HG03064 (cell line): ENCODE data around the gene LBR.
"Not testable (repeated sequence)": the region's sequence is repeated elsewhere in the genome, so short reads cannot be mapped to it uniquely, and the experiment has no call there.

Experiments
- ATAC-seq: cut with Tn5 transposase; IDR thresholded peaks from one replicate; pipeline ENCODE4 v1.9.1; 2021; ENCODE audit warnings: low read depth; ENCODE audit not compliant: unreplicated experiment

The LBR gene

DNA sequence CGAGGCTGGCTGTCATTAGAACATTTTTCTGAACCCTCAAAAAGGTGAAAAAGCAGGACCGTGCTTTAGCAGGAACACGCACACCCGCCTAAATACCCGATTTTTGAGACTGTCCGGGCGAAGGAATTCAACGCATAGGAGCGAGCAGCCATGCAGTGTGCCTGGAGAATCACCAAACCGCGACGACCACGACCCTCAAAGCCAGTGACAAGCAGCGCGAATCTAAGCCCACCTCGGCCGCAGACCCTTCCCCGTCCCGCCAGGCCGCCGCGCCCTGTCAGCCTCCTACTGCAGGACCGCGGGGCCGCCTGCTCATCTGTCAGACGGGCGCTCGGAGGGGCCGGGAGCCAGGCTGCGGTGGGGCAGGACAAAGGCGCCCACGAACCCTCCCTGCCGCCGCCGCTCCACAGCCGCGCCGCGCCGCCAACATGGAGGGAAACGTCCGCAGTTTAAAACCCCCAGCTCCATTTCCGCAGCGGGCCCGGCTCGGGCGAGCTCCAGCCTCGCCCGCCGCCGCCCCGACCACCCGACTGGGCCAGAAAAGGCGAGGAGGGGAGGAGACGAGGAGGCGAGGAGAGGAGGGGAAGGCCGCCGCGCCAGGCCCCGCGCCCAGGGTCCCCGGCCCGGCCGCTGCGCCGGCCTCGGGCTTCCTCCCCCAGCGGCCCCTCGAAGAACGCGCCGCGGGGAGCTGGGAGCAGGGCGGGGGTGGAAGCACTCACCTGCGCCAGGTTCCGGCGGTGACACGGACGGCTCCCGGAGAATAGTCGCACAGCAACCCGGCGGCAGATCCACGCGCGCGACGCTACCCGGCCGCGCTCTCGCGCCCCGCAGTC is at the start of gene LBR:
LBR (minus strand) TSS at position 804 of the 833 bp plus-strand sequence. CDS start 3,963 bp downstream, outside the sequence.
- peak; percentile 33 for ATAC-seq

DNA sequence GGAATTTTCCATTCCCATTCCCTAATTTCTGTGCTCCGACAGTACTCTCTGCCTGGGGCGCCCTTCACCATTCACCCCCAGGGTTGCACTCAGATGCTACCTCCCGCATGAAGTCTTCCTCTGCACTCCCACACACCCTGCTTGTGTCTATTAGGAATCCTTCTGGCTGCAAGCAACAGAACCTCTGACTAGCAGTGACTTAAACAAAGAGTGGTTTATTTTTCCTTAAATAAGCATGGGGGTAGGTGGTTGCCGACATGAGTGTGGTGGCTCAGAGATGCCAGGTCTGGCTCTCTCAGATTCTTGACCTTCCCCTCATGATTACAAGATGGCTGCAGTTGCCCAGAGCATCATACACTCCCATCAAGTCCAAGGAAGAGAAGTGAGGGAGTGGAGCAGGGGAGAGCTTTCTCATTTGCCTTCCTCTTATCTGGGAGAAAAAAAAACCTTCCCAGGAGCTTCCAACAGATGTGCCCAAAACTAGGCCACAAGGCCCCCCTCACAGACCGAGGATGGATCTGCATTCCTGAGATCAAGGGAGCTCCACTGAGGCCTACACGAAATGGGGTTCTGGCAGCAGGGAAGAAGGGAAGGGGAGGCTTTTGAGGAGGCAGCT is 49.6 kb upstream of the LBR start:
- ATAC-seq = no peak

DNA sequence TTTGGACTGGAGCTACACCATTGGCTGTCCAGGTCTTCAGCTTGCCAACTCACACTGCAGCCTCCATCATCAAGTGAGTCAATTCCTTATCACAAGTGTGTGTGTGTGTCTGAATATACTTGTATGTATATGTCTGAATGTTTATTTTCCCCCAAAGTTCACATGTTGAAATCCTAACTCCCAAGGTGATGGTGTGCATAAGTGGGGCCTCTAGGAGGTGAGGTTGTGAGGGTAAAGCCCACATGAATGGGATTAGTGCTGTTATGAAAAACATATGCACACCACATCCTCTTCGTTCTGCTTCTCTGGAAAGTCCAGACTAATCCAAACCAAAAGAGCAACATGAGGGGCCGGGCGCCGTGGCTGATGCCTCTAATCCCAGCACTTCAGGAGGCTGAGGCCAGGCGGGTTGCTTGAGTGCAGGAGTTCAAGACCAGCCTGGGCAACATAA is 48.7 kb upstream of the LBR start:
- ATAC-seq = no peak

DNA sequence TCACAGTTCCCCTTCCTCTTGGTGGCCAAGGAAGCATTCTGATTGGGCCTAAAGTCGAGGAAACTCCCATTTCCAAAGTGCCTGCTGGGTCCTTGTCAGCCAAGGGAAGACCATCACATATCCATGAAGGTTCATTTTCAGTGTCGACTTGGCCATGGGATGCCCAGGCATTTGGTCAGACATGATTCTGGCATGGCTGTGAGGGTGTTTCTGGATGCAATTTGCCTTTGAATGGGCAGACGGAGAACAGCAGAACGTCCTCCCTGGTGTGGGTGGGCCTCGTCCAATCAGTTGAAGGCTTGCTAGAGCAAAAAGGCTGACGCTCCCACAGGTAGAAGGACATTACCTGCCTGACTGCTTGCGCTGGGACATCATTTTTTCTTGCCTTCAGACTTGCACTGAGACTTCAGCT is 48.3 kb upstream of the LBR start:
- ATAC-seq = no peak

DNA sequence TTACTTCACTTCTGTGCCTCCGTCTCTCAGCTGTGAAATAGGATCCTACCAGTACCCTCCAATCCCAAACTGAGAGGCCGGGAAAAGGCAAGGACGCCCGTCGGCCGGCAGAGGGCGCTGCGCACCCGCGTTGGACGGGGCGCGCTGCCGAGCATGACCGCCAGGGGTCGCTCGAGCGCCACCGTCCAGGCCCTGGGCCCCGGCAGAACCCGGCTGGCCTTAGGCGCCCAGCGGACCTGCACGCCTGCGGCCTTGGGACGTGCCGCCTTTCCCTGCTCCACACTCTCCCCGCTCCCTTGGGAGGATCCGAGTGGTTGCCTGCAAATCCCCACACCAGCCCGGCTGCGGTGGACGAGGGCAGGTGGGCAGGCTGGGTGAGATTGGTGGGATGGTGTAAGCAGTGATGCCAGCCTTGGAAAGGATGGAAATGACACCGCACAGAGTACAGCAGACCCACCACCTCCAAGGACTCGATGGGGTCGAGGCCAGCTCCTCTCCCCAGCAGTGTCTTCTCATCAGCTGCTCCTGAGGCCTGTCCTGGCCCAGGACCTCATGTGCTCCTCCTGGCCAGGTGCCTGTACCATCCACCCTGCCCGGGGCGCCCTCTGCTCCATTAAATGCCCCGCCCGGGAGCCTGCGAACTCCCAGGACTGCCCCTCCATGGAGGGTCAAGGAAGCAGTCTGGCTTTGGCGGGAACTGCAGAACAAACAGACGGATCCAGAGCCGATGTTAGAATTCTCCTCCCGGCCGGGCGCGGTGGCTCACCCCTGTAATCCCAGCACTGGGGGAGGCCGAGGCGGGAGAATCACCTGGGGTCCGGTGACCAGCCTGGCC is 47.4 kb upstream of the LBR start:
- ATAC-seq = peak; percentile 76

DNA sequence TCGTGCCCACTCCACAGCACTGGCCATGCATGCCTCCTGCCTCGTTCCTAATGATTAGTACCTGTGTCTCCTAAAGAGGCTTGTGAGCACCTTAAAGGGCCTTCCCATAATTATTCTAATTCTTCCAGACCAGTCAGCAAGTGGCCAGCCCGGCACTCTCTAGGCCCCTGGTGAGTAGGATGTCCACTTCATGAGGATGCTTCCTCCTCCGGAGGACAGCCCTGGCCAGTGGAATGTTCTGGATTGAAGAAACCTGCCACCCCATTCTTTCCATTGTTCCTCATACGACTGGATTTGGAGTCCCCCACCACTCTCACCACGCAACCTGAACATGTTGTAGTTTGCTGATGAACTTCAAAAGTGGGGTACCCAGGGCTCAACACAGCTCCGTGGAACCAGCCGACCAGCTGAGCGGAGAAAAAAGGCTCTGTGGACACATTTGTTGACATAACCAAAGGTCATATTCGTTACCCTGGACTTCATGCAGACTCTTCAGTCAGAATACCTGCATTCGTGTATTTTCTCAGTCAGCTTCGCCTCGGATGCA is 46.7 kb upstream of the LBR start:
- no peak for ATAC-seq

DNA sequence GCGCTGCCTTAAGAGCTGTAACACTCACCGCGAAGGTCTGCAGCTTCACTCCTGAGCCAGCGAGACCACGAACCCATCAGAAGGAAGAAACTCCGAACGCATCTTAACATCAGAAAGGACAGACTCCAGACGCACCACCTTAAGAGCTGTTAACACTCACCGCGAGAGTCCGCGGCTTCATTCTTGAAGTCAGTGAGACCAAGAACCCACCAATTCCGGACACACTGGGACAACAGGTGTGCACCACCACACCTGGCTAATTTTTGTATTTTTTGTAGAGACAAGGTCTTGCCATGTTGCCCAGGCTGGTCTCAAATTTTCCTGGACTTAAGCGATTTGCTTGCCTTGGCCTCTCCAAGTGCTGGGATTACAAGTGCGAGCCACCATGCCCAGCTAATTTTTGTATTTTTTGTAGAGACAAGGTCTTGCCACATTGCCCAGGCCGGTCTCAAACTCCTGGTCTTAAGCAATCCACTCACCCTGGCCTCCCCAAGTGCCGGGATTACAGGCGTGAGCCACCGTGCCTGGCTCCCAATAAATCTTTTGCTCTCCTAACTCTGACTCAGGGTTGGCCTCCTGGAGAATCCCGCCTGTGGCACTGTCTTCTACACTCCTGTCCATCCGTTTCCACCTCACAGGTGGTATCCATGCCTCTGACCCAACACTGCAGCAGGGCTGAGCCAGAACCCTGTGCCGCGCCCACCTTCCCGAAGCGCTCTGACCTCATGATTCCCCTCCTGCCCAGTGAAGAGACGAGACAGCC is 46.0 kb upstream of the LBR start:
- ATAC-seq = not testable (repeated sequence)

DNA sequence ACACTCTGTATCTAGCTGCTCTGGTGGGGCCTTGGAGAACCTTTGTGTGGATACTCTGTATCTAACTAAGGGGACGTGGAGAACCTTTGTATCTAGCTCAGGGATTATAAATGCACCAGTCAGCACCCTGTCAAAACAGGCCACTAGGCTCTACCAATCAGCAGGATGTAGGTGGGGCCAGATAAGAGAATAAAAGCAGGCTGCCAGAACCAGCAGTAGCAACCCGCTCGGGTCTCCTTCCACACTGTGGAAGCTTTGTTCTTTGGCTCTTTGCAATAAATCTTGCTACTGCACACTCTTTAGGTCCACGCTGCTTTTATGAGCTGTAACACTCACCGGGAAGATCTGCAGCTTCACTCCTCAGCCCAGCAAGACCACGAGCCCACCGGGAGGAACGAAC is 45.4 kb upstream of the LBR start:
- ATAC-seq = not testable (repeated sequence)

DNA sequence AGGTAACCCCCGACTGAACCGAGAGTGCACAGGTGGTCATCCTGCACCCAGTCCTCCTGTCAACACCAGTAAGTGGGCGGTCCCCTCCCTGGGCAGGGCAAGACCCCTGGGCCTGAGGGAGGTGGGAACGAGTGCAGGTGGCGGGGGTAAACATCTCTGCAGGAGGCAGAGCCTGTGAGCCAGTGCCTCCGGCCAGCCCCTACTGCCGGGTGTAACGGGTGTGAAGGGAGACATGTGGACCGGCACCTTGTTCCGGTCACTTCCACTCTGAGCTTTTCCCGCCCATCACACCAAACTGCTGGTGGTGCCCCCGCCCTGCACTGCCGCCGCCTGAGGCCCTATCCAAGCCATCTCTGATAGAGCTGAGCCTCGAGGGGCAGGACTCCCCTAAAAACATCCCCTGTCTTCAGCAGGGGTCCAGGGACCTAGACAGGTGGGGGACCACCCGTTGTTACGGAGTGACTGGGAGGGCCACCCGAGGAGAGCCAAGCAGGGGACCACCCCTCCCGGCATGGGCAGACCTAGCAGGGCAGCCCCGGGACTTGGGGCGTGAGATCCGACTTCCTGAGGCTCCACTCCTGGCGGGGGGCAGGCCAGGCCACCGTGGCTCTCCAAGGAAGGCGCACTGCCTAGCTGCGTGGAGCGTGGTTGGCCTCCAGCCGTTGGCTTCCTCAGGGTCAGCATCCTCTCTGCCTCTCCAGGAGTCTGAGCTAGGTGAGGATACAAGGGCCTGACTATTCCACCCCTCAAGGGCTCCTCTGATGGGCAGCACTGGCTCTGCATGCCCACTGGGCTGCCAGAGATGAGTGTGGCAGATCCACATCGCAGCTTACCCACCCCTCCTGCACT is 43.8 kb upstream of the LBR start:
- ATAC-seq = no peak

DNA sequence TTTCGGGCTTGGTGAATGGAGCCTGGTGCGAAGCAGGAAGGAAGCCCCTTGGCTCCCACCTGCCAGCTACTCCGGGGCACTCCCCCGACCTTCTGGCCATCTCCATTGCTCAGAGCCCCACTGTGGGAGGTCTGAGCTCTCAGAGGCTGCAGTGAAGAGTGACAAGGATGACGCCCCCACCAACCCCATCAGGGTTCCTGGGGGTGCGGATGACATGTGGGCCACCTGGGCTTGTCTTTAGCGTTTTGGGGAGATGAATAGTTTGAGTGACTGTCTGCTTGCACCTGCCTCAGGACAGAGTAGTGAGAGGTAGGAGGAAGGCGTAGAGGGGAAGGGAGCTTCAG is 43.2 kb upstream of the LBR start:
- ATAC-seq = no peak

DNA sequence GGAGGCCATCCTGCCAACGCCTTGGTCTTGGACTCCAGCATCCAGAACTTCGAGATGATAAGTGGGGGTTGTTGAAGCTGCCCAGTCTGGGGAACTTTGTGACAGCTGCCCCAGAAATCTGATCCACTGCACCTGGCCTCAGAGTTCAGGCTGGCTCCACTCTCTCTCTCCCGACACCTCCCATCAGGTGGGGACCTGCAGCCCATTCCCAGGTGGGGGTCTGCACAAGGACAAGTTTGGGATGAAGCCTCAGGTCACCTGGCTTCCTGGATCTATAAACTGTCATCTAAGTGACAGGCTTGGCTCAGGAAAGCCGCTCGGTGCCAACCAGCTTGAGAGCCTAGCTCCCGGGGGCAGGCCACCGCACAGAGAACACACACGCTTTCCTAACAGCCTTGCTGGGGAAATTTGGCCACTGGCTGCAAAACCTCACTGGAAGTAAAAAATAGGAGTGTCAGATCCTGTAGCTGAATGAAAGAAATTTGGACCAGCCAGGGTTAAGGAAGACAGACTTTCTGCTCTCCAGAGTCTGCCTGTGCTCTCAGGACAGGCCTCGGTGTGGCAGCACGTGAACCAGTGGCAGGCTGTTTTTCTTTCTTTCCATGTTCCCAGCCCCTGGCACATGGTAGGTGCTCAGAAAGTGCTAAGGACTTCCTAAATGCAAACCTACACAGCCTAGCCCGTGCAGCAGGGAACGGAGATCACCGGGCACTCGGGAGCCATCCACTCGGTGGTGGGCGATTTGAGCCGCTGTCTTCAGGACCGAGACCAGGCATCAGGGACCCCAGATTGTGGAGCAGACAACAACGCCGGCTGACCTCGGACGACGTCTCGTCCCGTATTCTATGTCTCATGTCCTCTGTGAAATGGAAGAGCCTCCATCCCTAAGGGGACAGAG is 42.6 kb upstream of the LBR start:
- no peak for ATAC-seq

DNA sequence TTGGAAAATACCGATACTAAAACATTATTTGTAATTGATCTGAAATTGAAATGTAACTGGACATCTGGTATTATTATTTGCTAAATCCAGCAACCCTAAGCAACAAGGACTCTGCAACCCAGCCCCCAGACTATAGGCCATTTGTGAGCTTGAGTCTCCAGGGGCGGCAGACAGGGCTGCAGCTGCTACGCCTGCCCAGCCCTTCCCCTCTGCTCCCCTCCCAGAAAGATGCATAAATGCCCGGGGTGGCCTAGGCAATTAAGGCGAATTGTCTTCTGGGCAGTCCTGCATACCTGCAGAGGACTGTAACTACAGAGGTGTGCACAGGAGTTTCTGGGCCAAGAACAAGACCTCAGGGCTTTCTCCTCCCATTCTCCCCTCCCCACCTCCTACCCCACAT is 41.2 kb upstream of the LBR start:
- no peak for ATAC-seq

DNA sequence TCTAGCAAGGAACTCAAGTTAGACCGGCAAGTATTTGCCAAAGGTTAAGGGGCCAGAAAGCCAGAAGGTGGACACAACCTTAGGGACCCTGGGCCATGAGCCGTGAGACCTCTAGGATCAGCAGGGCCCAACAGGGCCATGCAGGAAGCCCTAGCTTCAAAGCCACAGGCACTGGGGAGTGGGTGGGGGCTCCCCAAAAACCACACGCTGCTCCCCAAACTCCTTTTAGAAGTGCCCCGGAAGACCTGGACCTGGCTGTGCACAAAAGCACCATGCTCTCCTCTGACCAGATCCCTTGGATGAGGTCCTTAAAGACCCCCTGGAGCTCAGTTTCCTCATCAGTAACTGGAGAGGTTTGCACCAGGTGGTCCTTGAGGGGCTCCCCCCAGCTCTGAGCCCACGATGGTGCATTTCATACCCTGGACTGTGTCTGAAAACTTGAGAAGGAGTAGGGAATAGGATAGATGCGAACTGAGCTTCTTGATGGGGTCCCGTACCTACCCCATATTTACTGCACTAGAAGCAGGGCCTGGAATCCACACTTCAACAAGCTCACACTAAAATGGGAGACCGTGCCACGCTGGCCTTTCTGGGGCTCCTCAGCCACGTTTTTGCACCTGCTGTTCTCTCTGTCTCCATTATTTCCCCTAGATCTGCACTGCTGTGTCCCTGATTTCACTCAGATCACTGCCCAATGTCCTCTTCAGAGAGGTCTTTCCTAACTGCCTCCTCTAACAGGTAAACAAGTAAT is 40.6 kb upstream of the LBR start:
- ATAC-seq = no peak

DNA sequence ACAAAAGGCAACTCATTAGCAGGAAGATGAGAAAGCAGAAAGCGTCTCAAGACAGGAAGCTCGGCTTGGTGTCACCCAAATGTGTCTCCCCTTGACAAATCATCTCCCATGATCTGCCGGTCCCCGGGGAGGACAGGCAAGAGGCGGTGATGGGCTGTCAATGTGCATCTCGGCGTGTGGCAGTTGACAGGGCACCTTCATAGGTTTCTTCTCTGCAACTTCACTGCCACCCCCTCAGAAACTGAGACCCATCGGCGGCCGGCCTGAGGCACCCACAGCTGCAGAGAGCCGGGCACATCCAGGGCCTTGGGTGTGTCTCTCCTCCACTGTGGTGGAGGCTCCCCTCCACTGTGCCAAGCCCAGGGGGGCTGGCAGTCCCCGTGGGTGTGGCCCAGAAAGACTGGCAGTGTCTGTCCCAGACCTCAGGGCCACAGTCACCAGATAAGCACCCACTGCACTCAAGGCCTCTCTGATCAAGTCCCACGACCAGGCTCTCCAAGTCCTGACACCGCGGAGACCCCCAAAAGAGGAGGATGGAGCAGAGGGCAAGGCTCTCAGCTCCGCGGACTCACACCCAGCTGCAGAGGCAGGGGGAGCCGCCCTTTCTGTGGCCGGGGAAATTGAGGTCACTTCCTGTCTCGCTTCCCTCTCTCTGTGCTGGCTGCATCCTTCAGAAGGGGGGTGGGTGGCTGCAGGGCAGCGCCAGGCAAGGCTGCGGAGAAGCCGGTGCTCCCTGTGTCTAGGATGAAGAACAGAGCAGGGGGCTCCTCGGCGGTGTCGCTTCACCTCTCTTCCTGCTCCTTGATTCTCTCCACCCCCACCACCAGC is 39.6 kb upstream of the LBR start:
- ATAC-seq = peak; percentile 96

DNA sequence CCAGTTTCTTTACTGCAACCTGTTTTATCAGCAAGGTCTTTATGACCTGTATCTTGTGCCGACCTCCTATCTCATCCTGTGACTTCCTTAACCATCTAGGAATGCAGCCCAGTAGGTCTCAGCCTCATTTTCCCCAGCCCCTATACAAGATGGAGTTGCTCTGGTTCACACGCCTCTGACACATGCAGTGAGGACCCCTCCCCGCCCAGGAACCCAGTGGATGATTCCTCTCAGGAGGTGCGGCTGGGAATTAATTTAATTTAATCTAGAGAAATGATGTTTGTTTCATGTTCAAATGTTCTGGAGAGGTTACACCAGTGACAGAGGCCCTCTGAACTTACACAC is 39.0 kb upstream of the LBR start:
- ATAC-seq = no peak

DNA sequence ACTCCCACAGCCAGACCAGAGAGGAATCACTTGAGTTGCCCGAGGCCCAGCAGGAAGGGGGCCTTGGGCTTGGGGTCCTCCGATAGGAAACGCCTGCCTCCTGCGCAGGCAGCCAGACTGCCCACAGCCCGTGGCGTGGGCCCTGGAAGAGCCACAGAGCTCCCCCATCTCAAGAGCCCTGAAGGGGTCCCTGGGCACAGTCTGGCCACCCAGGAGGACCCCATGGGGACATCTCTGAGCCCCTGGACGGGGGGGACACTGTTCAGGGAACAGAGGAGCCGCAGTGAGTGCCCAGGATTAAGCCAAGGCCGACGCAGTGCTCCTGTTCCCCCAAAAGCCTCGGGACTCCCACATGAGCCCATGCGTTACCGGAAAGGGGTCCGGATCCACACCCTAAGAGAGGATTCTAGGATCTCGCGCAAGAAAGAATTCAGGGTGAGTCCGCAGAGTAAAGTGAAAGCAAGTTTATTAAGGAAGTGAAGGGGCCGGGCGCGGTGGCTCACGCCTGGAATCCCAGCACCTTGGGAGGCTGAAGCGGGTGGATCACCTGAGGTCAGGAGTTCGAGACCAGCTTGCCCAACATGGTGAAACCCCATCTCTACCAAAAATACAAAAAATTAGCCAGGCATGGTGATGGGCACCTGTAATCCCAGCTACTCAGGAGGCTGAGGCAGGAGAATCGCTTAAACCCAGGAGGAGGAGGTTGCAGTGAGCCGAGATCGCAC is 38.1 kb upstream of the LBR start:
- ATAC-seq = no peak
